ENCODE data around the gene HHATL. TPM values are rescaled to one million over a fixed set of nuclear protein-coding genes. Genes with fewer than 3 reads are reported as not detected.

Gene HHATL
- total RNA-seq, 1 experiment from 2014 or later, result 0.92 TPM

DNA sequence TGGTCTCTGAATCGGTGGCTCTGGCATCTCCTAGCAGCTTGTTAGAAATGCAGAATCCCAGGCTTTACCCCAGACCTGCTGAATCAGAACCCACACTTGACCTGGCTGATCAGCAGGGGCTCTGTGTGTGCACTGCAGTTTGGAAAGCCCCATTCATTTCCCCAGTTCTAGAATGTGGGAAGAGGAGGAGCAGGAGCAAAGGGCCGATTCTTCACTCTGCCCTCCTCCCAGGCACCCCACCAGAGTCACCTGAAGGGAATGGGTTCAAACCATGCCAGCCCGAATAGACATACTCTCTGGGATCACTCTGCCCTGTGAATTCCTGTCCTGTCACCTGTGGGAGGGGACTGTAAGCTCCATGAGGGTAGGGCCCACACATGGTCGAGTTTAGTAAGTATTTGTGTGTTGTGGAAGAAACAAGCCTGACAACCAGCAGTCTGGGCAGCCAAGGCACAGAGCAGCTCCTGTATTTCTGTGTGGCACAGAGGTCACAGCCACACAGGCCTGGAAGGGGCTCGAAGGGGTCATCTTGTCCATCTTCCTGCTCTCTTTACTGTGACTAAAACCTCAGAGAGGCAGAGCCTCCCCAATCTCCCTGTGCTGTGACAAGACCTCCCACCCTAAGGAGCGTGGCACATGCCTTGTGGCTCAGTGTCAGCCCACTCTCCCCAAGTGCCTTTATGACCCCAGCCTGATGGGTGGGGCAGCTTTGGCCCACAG is 29.0 kb upstream of the HHATL start (continued):
- TF ChIP-seq, protein P1, sequence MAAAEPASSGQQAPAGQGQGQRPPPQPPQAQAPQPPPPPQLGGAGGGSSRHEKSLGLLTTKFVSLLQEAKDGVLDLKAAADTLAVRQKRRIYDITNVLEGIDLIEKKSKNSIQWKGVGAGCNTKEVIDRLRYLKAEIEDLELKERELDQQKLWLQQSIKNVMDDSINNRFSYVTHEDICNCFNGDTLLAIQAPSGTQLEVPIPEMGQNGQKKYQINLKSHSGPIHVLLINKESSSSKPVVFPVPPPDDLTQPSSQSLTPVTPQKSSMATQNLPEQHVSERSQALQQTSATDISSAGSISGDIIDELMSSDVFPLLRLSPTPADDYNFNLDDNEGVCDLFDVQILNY (CRISPR knock-in tag; IDR thresholded peaks at IDR 0.05), result no peak
- TF ChIP-seq, protein P2, sequence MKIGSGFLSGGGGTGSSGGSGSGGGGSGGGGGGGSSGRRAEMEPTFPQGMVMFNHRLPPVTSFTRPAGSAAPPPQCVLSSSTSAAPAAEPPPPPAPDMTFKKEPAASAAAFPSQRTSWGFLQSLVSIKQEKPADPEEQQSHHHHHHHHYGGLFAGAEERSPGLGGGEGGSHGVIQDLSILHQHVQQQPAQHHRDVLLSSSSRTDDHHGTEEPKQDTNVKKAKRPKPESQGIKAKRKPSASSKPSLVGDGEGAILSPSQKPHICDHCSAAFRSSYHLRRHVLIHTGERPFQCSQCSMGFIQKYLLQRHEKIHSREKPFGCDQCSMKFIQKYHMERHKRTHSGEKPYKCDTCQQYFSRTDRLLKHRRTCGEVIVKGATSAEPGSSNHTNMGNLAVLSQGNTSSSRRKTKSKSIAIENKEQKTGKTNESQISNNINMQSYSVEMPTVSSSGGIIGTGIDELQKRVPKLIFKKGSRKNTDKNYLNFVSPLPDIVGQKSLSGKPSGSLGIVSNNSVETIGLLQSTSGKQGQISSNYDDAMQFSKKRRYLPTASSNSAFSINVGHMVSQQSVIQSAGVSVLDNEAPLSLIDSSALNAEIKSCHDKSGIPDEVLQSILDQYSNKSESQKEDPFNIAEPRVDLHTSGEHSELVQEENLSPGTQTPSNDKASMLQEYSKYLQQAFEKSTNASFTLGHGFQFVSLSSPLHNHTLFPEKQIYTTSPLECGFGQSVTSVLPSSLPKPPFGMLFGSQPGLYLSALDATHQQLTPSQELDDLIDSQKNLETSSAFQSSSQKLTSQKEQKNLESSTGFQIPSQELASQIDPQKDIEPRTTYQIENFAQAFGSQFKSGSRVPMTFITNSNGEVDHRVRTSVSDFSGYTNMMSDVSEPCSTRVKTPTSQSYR (CRISPR knock-in tag; IDR thresholded peaks at IDR 0.05), result no peak
- no peak for TF ChIP-seq SP1 (CRISPR knock-in tag; conservative IDR thresholded peaks at IDR 0.05)
- TF ChIP-seq ZNF396 (CRISPR knock-in tag; IDR thresholded peaks at IDR 0.05; ENCODE audit: borderline replicate concordance), result no peak
- no peak for TF ChIP-seq TEAD4 (CRISPR knock-in tag; IDR thresholded peaks at IDR 0.05)

DNA sequence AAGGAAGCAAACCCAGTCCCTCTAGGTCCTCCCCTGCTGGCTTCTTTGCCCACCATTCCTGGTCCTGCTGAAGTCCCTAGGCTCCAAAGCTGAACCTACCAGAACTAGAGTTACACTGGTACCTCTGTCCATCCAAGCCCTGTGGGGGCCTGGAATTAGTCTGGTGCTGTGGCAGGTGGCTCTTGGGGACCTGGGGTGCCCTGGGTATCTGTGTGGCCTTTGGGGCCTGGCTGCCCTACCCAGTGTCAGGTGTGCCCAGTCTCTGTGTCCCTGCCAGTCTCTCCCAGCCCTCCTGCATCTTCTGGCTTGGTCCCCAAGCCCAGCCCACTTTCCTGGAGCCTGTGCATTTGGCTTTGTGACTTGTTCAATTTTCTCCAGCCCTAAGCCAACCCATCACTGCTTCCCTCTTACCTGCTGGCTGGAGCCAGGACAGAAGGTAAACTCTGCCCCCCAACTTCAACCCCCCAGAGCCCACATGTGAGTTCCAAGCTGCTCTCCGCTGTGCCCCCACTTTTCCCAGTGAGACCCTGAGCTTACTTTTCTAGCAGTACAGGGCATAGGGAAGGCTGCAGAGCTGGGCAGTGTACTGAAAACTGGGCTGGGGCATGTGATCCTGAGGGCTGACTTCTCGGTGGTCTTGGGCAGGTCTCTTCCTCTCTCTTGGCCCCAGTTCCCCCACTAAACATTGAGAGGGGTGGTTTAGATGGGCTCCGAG is 28.3 kb upstream of the HHATL start:
- CTCF ChIA-PET, result interaction anchor here (1.4 kb wide), 1 partner anchor 19 kb away, joined by 6 read pairs; no protein-coding TSS in a partner anchor
- ATAC-seq (no peak), DNase-seq (ENCODE audit: low spot score) (no peak)
- Mint-ChIP-seq H3K36me3 (no peaks in the 10 kb centered on the region), H3K4me3 (no peak overlapping the region), H3K9me3 (peaks cover 5% of the 10 kb centered on the region; the same call in 1 of the 2 replicates), H3K4me1 (peaks cover 45% of the 10 kb centered on the region), H3K27me3 (ENCODE audit: low read depth) (peaks cover 11% of the 10 kb centered on the region; the same call in 1 of the 2 replicates), H3K27ac (no peak overlapping the region)
- TF ChIP-seq FOXJ3 (CRISPR knock-in tag; IDR thresholded peaks at IDR 0.05; ENCODE audit: borderline replicate concordance) (no peak), GRHL2 (CRISPR knock-in tag; IDR thresholded peaks at IDR 0.05; ENCODE audit: insufficient replicate concordance, severe bottlenecking) (no peak), FOXK1 (CRISPR knock-in tag; IDR thresholded peaks at IDR 0.05) (no peak), ATF1 (CRISPR knock-in tag; IDR thresholded peaks at IDR 0.05) (no peak), GTF2I (CRISPR knock-in tag; conservative IDR thresholded peaks at IDR 0.05) (no peak), FOXP1 (CRISPR knock-in tag; IDR thresholded peaks at IDR 0.05; ENCODE audit: borderline replicate concordance) (no peak), EMX1 (CRISPR knock-in tag; IDR thresholded peaks at IDR 0.05) (no peak), SOX15 (CRISPR knock-in tag; IDR thresholded peaks at IDR 0.05) (no peak)
- TF ChIP-seq, protein P3, sequence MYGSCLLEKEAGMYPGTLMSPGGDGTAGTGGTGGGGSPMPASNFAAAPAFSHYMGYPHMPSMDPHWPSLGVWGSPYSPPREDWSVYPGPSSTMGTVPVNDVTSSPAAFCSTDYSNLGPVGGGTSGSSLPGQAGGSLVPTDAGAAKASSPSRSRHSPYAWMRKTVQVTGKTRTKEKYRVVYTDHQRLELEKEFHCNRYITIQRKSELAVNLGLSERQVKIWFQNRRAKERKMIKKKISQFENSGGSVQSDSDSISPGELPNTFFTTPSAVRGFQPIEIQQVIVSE (CRISPR knock-in tag; IDR thresholded peaks at IDR 0.05; ENCODE audit: borderline replicate concordance), result no peak
- TF ChIP-seq, protein P4, sequence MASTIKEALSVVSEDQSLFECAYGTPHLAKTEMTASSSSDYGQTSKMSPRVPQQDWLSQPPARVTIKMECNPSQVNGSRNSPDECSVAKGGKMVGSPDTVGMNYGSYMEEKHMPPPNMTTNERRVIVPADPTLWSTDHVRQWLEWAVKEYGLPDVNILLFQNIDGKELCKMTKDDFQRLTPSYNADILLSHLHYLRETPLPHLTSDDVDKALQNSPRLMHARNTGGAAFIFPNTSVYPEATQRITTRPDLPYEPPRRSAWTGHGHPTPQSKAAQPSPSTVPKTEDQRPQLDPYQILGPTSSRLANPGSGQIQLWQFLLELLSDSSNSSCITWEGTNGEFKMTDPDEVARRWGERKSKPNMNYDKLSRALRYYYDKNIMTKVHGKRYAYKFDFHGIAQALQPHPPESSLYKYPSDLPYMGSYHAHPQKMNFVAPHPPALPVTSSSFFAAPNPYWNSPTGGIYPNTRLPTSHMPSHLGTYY (CRISPR knock-in tag; IDR thresholded peaks at IDR 0.05), result no peak
- POLR2A ChIA-PET, result no interaction called here

DNA sequence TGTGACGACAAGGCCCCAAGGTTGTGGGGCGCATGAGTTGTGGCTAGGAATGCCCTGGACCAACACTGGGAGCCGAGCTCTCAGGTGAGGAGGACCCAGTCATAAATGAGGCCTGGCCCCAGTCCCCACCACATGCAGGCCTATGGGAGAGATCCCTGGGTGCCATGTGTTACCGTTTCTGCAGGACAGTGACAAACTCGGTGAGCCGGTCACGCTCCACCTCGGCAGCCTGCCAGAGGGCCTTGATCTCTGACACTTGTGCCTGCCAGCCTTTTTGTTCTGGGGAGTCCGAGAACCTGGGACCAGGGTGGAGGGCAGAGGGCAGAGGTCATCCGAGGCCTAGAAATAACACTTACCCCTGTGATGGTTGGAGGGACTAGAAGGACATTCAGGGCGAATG is 27.7 kb upstream of the HHATL start:
- DNase-seq (ENCODE audit: low spot score) (no peak), ATAC-seq (no peak)
- Mint-ChIP-seq H3K4me3 (no peak overlapping the region), H3K9me3 (peaks cover 5% of the 10 kb centered on the region; the same call in 1 of the 2 replicates), H3K27ac (no peak overlapping the region), H3K36me3 (no peaks in the 10 kb centered on the region), H3K4me1 (peaks cover 40% of the 10 kb centered on the region), H3K27me3 (ENCODE audit: low read depth) (peaks cover 6% of the 10 kb centered on the region; the same call in 1 of the 2 replicates)
- POLR2A ChIA-PET, result no interaction called here
- CTCF ChIA-PET, result interaction anchor here (2.5 kb wide), 1 partner anchor 20 kb away, joined by 9 read pairs; no protein-coding TSS in a partner anchor
- TF ChIP-seq, protein P5, sequence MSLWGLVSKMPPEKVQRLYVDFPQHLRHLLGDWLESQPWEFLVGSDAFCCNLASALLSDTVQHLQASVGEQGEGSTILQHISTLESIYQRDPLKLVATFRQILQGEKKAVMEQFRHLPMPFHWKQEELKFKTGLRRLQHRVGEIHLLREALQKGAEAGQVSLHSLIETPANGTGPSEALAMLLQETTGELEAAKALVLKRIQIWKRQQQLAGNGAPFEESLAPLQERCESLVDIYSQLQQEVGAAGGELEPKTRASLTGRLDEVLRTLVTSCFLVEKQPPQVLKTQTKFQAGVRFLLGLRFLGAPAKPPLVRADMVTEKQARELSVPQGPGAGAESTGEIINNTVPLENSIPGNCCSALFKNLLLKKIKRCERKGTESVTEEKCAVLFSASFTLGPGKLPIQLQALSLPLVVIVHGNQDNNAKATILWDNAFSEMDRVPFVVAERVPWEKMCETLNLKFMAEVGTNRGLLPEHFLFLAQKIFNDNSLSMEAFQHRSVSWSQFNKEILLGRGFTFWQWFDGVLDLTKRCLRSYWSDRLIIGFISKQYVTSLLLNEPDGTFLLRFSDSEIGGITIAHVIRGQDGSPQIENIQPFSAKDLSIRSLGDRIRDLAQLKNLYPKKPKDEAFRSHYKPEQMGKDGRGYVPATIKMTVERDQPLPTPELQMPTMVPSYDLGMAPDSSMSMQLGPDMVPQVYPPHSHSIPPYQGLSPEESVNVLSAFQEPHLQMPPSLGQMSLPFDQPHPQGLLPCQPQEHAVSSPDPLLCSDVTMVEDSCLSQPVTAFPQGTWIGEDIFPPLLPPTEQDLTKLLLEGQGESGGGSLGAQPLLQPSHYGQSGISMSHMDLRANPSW (CRISPR knock-in tag; conservative IDR thresholded peaks at IDR 0.05; ENCODE audit: low read depth), result no peak
- TF ChIP-seq TEAD1 (CRISPR knock-in tag; IDR thresholded peaks at IDR 0.05) (no peak), ELF4 (CRISPR knock-in tag; IDR thresholded peaks at IDR 0.05; ENCODE audit: low read depth) (no peak), RORB (CRISPR knock-in tag; IDR thresholded peaks at IDR 0.05) (no peak)
- TF ChIP-seq, protein P6, sequence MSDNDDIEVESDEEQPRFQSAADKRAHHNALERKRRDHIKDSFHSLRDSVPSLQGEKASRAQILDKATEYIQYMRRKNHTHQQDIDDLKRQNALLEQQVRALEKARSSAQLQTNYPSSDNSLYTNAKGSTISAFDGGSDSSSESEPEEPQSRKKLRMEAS (CRISPR knock-in tag; IDR thresholded peaks at IDR 0.05), result no peak
- TF ChIP-seq, protein P7, sequence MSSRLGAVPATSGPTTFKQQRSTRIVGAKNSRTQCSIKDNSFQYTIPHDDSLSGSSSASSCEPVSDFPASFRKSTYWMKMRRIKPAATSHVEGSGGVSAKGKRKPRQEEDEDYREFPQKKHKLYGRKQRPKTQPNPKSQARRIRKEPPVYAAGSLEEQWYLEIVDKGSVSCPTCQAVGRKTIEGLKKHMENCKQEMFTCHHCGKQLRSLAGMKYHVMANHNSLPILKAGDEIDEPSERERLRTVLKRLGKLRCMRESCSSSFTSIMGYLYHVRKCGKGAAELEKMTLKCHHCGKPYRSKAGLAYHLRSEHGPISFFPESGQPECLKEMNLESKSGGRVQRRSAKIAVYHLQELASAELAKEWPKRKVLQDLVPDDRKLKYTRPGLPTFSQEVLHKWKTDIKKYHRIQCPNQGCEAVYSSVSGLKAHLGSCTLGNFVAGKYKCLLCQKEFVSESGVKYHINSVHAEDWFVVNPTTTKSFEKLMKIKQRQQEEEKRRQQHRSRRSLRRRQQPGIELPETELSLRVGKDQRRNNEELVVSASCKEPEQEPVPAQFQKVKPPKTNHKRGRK (CRISPR knock-in tag; IDR thresholded peaks at IDR 0.05; ENCODE audit: borderline replicate concordance), result no peak
